Right lobe of liver (tissue), 6 donors: ENCODE data around the gene BRICD5. TPM values are rescaled to one million over a fixed set of nuclear protein-coding genes. Genes with fewer than 3 reads are reported as not detected.
A peak's percentile ranks its signal among the peaks of the same experiment; 100 is the strongest.

ENCODE experiments used
- ATAC-seq, 4 donors: fragments of 200-7000 bp; cut with Tn5 transposase; one replicate each; pipeline ENCODE4 v1.9.1; 2020; ENCODE audit warnings: mild to moderate bottlenecking in 4 of 4, moderate library complexity in 4 of 4
- DNase-seq, 3 donors: peaks; one replicate each; pipeline ENCODE4 v3.0.0-alpha.2; 2020
- H3K27ac ChIP-seq, 3 donors: fragments of 200-600 bp; one replicate each; pipeline ENCODE4 v1.8.0; 2022
- H3K27me3 ChIP-seq, 2 donors: fragments of 200-600 bp; one replicate each; pipeline ENCODE4 v1.8.0; 2022
- H3K36me3 ChIP-seq, 4 donors: fragments of 200-600 bp; sonication (generic) in 1 of 4; one replicate each; pipeline versions ENCODE4 v1.5.1 to v1.8.0; 2017 to 2022; ENCODE audit warnings: control low read depth in 1 of 4
- H3K4me1 ChIP-seq, 4 donors: fragments of 200-600 bp; sonication (generic) in 1 of 4; one replicate each; pipeline versions ENCODE4 v1.5.1 to v1.8.0; 2017 to 2022; ENCODE audit warnings: control low read depth in 1 of 4
- H3K4me3 ChIP-seq, 3 donors: fragments of 200-600 bp; one replicate each; pipeline ENCODE4 v1.8.0; 2022
- H3K9me3 ChIP-seq, 4 donors: fragments of 200-600 bp; sonication (generic) in 1 of 4; one replicate each; pipeline versions ENCODE4 v1.5.1 to v1.8.0; 2017 to 2022; ENCODE audit warnings: control low read depth in 1 of 4
- CTCF ChIP-seq, 4 donors: fragments of 200-600 bp in 3 of 4; fragments of 450-650 bp in 1 of 4; IDR thresholded peaks; one replicate each; pipeline versions ENCODE4 v1.5.1 to v1.8.0; 2016 to 2022; ENCODE audit warnings: antibody characterized with exemption in 4 of 4, mild to moderate bottlenecking in 2 of 4
- POLR2A ChIP-seq: fragments of 450-650 bp; IDR thresholded peaks from one replicate; pipeline ENCODE4 v1.6.1; 2017; ENCODE audit warnings: antibody characterized with exemption, mild to moderate bottlenecking
- WGBS: methylation state at CpG from one replicate; pipeline ENCODE4 v1.1.6; 2018; ENCODE audit warnings: low coverage, low lambda C conversion rate; ENCODE audit not compliant: insufficient coverage; ENCODE audit errors: missing lambda C conversion rate; 5-methylcytosine and 5-hydroxymethylcytosine counted together
- intact Hi-C, 2 donors: fragments of 100-400 bp; cut with DNase I; formaldehyde crosslinking; loops; one replicate each; pipeline versions ENCODE4 v1.11.2 to v1.14.1; 2022
- total RNA-seq, 6 experiments: library from RNA; depleted of rRNA in 2 of 6; stranded (reverse); fragments of >200 nt in 2 of 6; fragmentation: NEBNext Ultra II Directional in 3 of 6; extraction: Animal tissue kit (Norgen Biotek cat#: 25700) in 3 of 6; gene quantifications; one replicate each; pipeline versions ENCODE4 v1.1.0 to v1.2.4, GENCODE V29; 2016 to 2023
- donor health status: DM: no; HTN: yes; CAD: no.
- donor health status: DM: no; HTN: no; CAD: no.
- donor health status: DM: no; HTN: no; CAD: no.
- donor health status: DM: no; HTN: yes; CAD: no.
- donor health status: DM: no; HTN: yes; CAD: no.

Gene BRICD5
- total RNA-seq, 6 experiments from 2014 or later = 0.74 to 3.7 (median 2.0) TPM

GRCh38 chr16:2229091-2229490 lies 18.4 kb upstream of the BRICD5 start:
- no CpG with 5 or more reads among the region's 12 CpGs for WGBS

GRCh38 chr16:2228161-2228824 lies 17.6 kb upstream of the BRICD5 start:
- no peaks in the 10 kb centered on the region for H3K9me3 ChIP-seq
- H3K27ac ChIP-seq = no peak overlapping the region
- 80% methylated on average over 1 of the region's 25 CpGs for WGBS
- peaks cover 0 to 29% (median 15%) of the 10 kb centered on the region in 4 donors for H3K4me1 ChIP-seq
- H3K27me3 ChIP-seq = no peaks in the 10 kb centered on the region
- TF ChIP-seq CTCF (IDR thresholded peaks at IDR 0.05) (no peak), POLR2A (no peak)
- peaks cover 0 to 36% (median 11%) of the 10 kb centered on the region in 4 donors for H3K36me3 ChIP-seq
- no peak for ATAC-seq
- DNase-seq = peak; percentile 18 to 49 (median 45)
- intact Hi-C loops = no loop called here
- no peak overlapping the region for H3K4me3 ChIP-seq

More at GRCh38 chr16:2229091-2229490, 18.4 kb upstream of the BRICD5 start:
- H3K4me1 ChIP-seq = peaks cover 0 to 29% (median 15%) of the 10 kb centered on the region in 4 donors
- no peak for TF ChIP-seq CTCF (IDR thresholded peaks at IDR 0.05)
- peaks cover 0 to 41% (median 11%) of the 10 kb centered on the region in 4 donors for H3K36me3 ChIP-seq
- H3K27ac ChIP-seq = no peak overlapping the region
- intact Hi-C loops = no loop called here
- DNase-seq (peak in 2 of 3 donors; percentile 14 to 54), ATAC-seq (no peak)
- no peak overlapping the region for H3K4me3 ChIP-seq
- H3K27me3 ChIP-seq = no peaks in the 10 kb centered on the region
- no peaks in the 10 kb centered on the region for H3K9me3 ChIP-seq

GRCh38 chr16:2226918-2227317 lies 16.3 kb upstream of the BRICD5 start:
- no peak overlapping the region for H3K27ac ChIP-seq
- TF ChIP-seq CTCF (IDR thresholded peaks at IDR 0.05) = no peak
- no peak for TF ChIP-seq POLR2A
- ATAC-seq = no peak
- WGBS = 56% methylated on average over 5 of the region's 6 CpGs
- H3K4me1 ChIP-seq = peaks cover 0 to 29% (median 15%) of the 10 kb centered on the region in 4 donors
- H3K9me3 ChIP-seq = no peaks in the 10 kb centered on the region
- no peaks in the 10 kb centered on the region for H3K27me3 ChIP-seq
- no peak overlapping the region for H3K4me3 ChIP-seq
- DNase-seq = no peak
- intact Hi-C loops = no loop called here
- peaks cover 0 to 25% (median 3%) of the 10 kb centered on the region in 4 donors for H3K36me3 ChIP-seq

- DNase-seq (peak; percentile 64 to 87 (median 86)), ATAC-seq (peak; percentile 26 to 55 (median 38))
- peak overlapping the region in 1 of 3 donors; percentile 58 for H3K27ac ChIP-seq
- H3K4me3 ChIP-seq = no peak overlapping the region
- TF ChIP-seq CTCF (IDR thresholded peaks at IDR 0.05) = no peak
- no peak for TF ChIP-seq POLR2A
- WGBS = 26% methylated on average over 6 of the region's 9 CpGs
- H3K27me3 ChIP-seq = no peaks in the 10 kb centered on the region
- peaks cover 0 to 22% (median 3%) of the 10 kb centered on the region in 4 donors for H3K36me3 ChIP-seq
- H3K9me3 ChIP-seq = no peaks in the 10 kb centered on the region
- intact Hi-C loops = no loop called here
- H3K4me1 ChIP-seq = peaks cover 0 to 29% (median 15%) of the 10 kb centered on the region in 4 donors
These were observed 15.7 kb upstream of the BRICD5 start for GRCh38 chr16:2226245-2226793.
